Measurements from ENCODE around the gene NOTCH3. TPM values are rescaled to one million over a fixed set of nuclear protein-coding genes. Genes with fewer than 3 reads are reported as not detected.

The NOTCH3 gene
- total RNA-seq, 1 experiment from 2014 or later = 0.45 TPM

Small RNA genes within 50 kb of the gene (small RNA-seq; reads per million reads assigned to genes)
- not detected for gene MIR6795
- gene RNU6-782P = not detected

Other genes with a start within 250 kb of the NOTCH3 start
- gene SLC1A6, start 221.1 kb downstream of the NOTCH3 start, total RNA-seq (2014; rRNA removed; shearing (Covaris generic); ENCODE audit: low replicate concordance) = not detected in 2 replicates
- gene CASP14, start 151.5 kb downstream of the NOTCH3 start, total RNA-seq (2014; rRNA removed; shearing (Covaris generic); ENCODE audit: low replicate concordance) = not detected in 2 replicates
- not detected in 2 replicates for gene OR1I1, start 118.8 kb downstream of the NOTCH3 start, total RNA-seq (2014; rRNA removed; shearing (Covaris generic); ENCODE audit: low replicate concordance)
- gene SYDE1, start 93.6 kb downstream of the NOTCH3 start, total RNA-seq (2014; rRNA removed; shearing (Covaris generic); ENCODE audit: low replicate concordance) = not detected in 2 replicates
- 0.11 and 1.6 TPM in 2 replicates for gene EPHX3, start 31.5 kb upstream of the NOTCH3 start, total RNA-seq (2014; rRNA removed; shearing (Covaris generic); ENCODE audit: low replicate concordance)
- gene BRD4, start 131.5 kb upstream of the NOTCH3 start, total RNA-seq (2014; rRNA removed; shearing (Covaris generic); ENCODE audit: low replicate concordance) = 41.4 and 58.6 TPM in 2 replicates
- gene AKAP8, start 178.8 kb upstream of the NOTCH3 start, total RNA-seq (2014; rRNA removed; shearing (Covaris generic); ENCODE audit: low replicate concordance) = 11.7 and 19.9 TPM in 2 replicates
- 82.4 and 108 TPM in 2 replicates for gene AKAP8L, start 218.0 kb upstream of the NOTCH3 start, total RNA-seq (2014; rRNA removed; shearing (Covaris generic); ENCODE audit: low replicate concordance)
- gene WIZ, start 249.0 kb upstream of the NOTCH3 start, total RNA-seq (2014; rRNA removed; shearing (Covaris generic); ENCODE audit: low replicate concordance) = 5.3 and 5.4 TPM in 2 replicates